HepG2 (cell line): ENCODE results near the gene ZNF71. TPM values are rescaled to one million over a fixed set of nuclear protein-coding genes. Genes with fewer than 3 reads are reported as not detected.

Experiments used
- ATAC-seq: fragments of 200-7000 bp; cut with Tn5 transposase; 3 replicates; pipeline ENCODE4 v1.9.1; 2020; ENCODE audit warnings: mild to moderate bottlenecking, moderate library complexity
- BruUV-seq: library from RNA; stranded (reverse); fragments of 400-500 nt; replicated peaks from 2 replicates; lab custom pipeline; 2021; lab: Mats Ljungman, UMichigan
- CTCF ChIA-PET: fragments of 300-600 bp; formaldehyde crosslinking; extraction: SDS; loops from one replicate; lab custom pipeline; 2021; ENCODE audit warnings: low total read pairs, inconsistent platforms, low intra/inter-chr PET ratio; lab: Yijun Ruan, JAX
- POLR2A ChIA-PET: fragments of 350-600 bp; sonication (Branson Sonifier 250); formaldehyde crosslinking; loops from one replicate; lab custom pipeline; 2020; ENCODE audit warnings: antibody characterized with exemption, inconsistent platforms; lab: Yijun Ruan, JAX
- DNase-seq: peaks from one replicate; pipeline ENCODE4 v3.0.0-alpha.2; 2015; ENCODE audit warnings: low spot score
- FAIRE-seq: peaks from 3 replicates; lab custom pipeline; 2011; peaks lifted over from hg19 to GRCh38; lab: Jason Lieb, UNC
- H2AFZ ChIP-seq: one replicate; pipeline ENCODE4 v1.6.1; 2011; ENCODE audit warnings: low read length, inconsistent platforms
- H3K27ac ChIP-seq: fragments of 300-600 bp; 3 replicates; pipeline ENCODE4 v1.8.0; 2011; ENCODE audit warnings: mixed run types, mild to moderate bottlenecking, mixed read lengths, low read length, inconsistent platforms; ENCODE audit not compliant: insufficient read depth; ENCODE audit errors: extremely low read length
- H3K27me3 ChIP-seq, 2 experiments: fragments of 200-600 bp in 1 of 2; 2 replicates in 1 of 2; 3 replicates in 1 of 2; pipeline versions ENCODE4 v1.6.0 to v1.8.0; 2011; ENCODE audit warnings: low read length in 2 of 2, mild to moderate bottlenecking in 2 of 2, moderate library complexity in 2 of 2, inconsistent platforms in 1 of 2; ENCODE audit not compliant: insufficient read depth in 2 of 2, control insufficient read depth in 1 of 2
- H3K36me3 ChIP-seq, 2 experiments: fragments of 200-600 bp in 1 of 2; replicated peaks in 1 of 2; 2 replicates in 1 of 2; 3 replicates in 1 of 2; pipeline versions ENCODE4 v1.5.1 to v1.8.0; 2011; ENCODE audit warnings: low read length in 2 of 2, inconsistent platforms in 1 of 2; ENCODE audit not compliant: insufficient read depth in 2 of 2, control insufficient read depth in 1 of 2
- H3K4me1 ChIP-seq: 2 replicates; pipeline ENCODE4 v1.5.1; 2012; ENCODE audit warnings: low read length, inconsistent platforms; ENCODE audit not compliant: insufficient read depth
- H3K4me2 ChIP-seq: 2 replicates; pipeline ENCODE4 v1.6.0; 2011; ENCODE audit warnings: low read depth, low read length, inconsistent platforms
- H3K4me3 ChIP-seq, 3 experiments: fragments of 200-600 bp in 1 of 3; sonication (generic), shearing (Covaris generic) in 1 of 3; replicated peaks in 1 of 3; 2 replicates each; pipeline ENCODE4 v1.5.1; 2011 to 2016; ENCODE audit warnings: low read length in 3 of 3, inconsistent platforms in 2 of 3, low read depth in 2 of 3, mild to moderate bottlenecking in 2 of 3, control low read depth in 1 of 3, mixed read lengths in 1 of 3; ENCODE audit not compliant: insufficient read depth in 1 of 3
- H3K79me2 ChIP-seq: one replicate; pipeline ENCODE4 v1.6.1; 2011; ENCODE audit warnings: low read length, inconsistent platforms; ENCODE audit not compliant: insufficient read depth
- H3K9ac ChIP-seq: 2 replicates; pipeline ENCODE4 v1.6.0; 2011; ENCODE audit warnings: mild to moderate bottlenecking, low read depth, low read length, inconsistent platforms; ENCODE audit not compliant: insufficient read depth
- H3K9me3 ChIP-seq: 2 replicates; pipeline ENCODE4 v1.5.1; 2012; ENCODE audit warnings: mild to moderate bottlenecking, low read length
- H4K20me1 ChIP-seq: 2 replicates; pipeline ENCODE4 v1.6.0; 2011; ENCODE audit warnings: inconsistent platforms, mild to moderate bottlenecking, low read length, moderate library complexity; ENCODE audit not compliant: insufficient read depth
- CHD4 ChIP-seq: fragments of 200-600 bp; sonication (generic); IDR thresholded peaks from 2 replicates; pipeline ENCODE4 v1.7.0; 2017; ENCODE audit warnings: mild to moderate bottlenecking, low read length, borderline replicate concordance
- DNMT1 ChIP-seq: sonication (generic); formaldehyde crosslinking; IDR thresholded peaks from 2 replicates; pipeline ENCODE4 v1.5.1; 2020; ENCODE audit warnings: mild to moderate bottlenecking, missing genetic modification reagents
- HMG20A ChIP-seq: IDR thresholded peaks from 2 replicates; pipeline ENCODE4 v1.6.1; 2016; ENCODE audit warnings: borderline replicate concordance
- HOXD1 ChIP-seq: sonication (generic); formaldehyde crosslinking; IDR thresholded peaks from 2 replicates; pipeline ENCODE4 v1.5.0; 2020; ENCODE audit warnings: missing genetic modification reagents
- ISX ChIP-seq: sonication (generic); formaldehyde crosslinking; conservative IDR thresholded peaks from 2 replicates; pipeline ENCODE4 v1.5.0; 2020; ENCODE audit warnings: missing genetic modification reagents
- PHB2 ChIP-seq: fragments of 450-650 bp; IDR thresholded peaks from 2 replicates; pipeline ENCODE4 v1.6.1; 2018; ENCODE audit not compliant: partially characterized antibody
- RORA ChIP-seq: sonication (generic); formaldehyde crosslinking; IDR thresholded peaks from 2 replicates; pipeline ENCODE4 v1.5.0; 2020; ENCODE audit warnings: mild to moderate bottlenecking, missing genetic modification reagents, moderate library complexity
- ZKSCAN5 ChIP-seq: sonication (generic); formaldehyde crosslinking; IDR thresholded peaks from 2 replicates; pipeline ENCODE4 v1.5.1; 2020; ENCODE audit warnings: mild to moderate bottlenecking, missing genetic modification reagents
- ZNF253 ChIP-seq: sonication (generic); formaldehyde crosslinking; IDR thresholded peaks from 2 replicates; pipeline ENCODE4 v1.8.0; 2022; ENCODE audit warnings: mild to moderate bottlenecking, missing genetic modification reagents, borderline replicate concordance
- ZNF33B ChIP-seq: sonication (generic); formaldehyde crosslinking; IDR thresholded peaks from 2 replicates; pipeline ENCODE4 v1.5.1; 2020; ENCODE audit warnings: mild to moderate bottlenecking, missing genetic modification reagents
- ZNF343 ChIP-seq: sonication (generic); formaldehyde crosslinking; IDR thresholded peaks from 2 replicates; pipeline ENCODE4 v1.4.0; 2020; ENCODE audit warnings: mild to moderate bottlenecking, missing genetic modification reagents
- ZNF354B ChIP-seq: sonication (generic); formaldehyde crosslinking; IDR thresholded peaks from 2 replicates; pipeline ENCODE4 v1.8.0; 2022; ENCODE audit warnings: mild to moderate bottlenecking, missing genetic modification reagents
- ZNF546 ChIP-seq: sonication (generic); formaldehyde crosslinking; conservative IDR thresholded peaks from 2 replicates; pipeline ENCODE4 v1.8.1; 2023; ENCODE audit warnings: mild to moderate bottlenecking, missing genetic modification reagents
- ZNF678 ChIP-seq: sonication (generic); formaldehyde crosslinking; IDR thresholded peaks from 2 replicates; pipeline ENCODE4 v1.4.0; 2020; ENCODE audit warnings: mild to moderate bottlenecking, missing genetic modification reagents
- ZZZ3 ChIP-seq: sonication (generic); formaldehyde crosslinking; IDR thresholded peaks from 2 replicates; pipeline ENCODE4 v1.4.0; 2020; ENCODE audit warnings: missing genetic modification reagents, mild to moderate bottlenecking, borderline replicate concordance
- WGBS: methylation state at CpG from one replicate; pipeline ENCODE4 v1.1.6; 2017; ENCODE audit warnings: low lambda C conversion rate; 5-methylcytosine and 5-hydroxymethylcytosine counted together
- in situ Hi-C: cut with HindIII; loops from 2 replicates; pipeline ENCODE4 v1.10.0; 2017; ENCODE audit warnings: low pct_unique_long_range_greater_than_20kb; ENCODE audit not compliant: extremely low pct_ligation_motif_present
- intact Hi-C: fragments of 100-400 bp; cut with micrococcal nuclease; formaldehyde crosslinking; loops from one replicate; pipeline ENCODE4 v1.10.0; 2022; ENCODE audit not compliant: unreplicated experiment
- polyA plus RNA-seq, 8 experiments: library from polyadenylated mRNA; depleted of rRNA in 3 of 8; stranded (reverse) in 7 of 8; unstranded in 1 of 8; fragments of >200 nt; fragmentation: Illumina TruSeq in 4 of 8; extraction: Trizol in 4 of 8; gene quantifications; 2 replicates each; pipeline versions ENCODE4 v1.2.1 to v1.2.3, GENCODE V29; 2011 to 2016; ENCODE audit warnings: low read depth in 4 of 8, missing spikeins in 1 of 8, mixed read lengths in 1 of 8; ENCODE audit not compliant: insufficient read depth in 1 of 8
- total RNA-seq, 5 experiments: library from RNA; depleted of rRNA; stranded (reverse); fragments of >200 nt; fragmentation: Illumina TruSeq; extraction: Trizol; gene quantifications; 2 replicates each; pipeline ENCODE4 v1.2.3, GENCODE V29; 2016; ENCODE audit warnings: low read depth in 1 of 5
- TF ChIP-seq, protein P1 (sequence below): sonication (generic); formaldehyde crosslinking; conservative IDR thresholded peaks from 2 replicates; pipeline ENCODE4 v1.4.0; 2020; ENCODE audit warnings: missing genetic modification reagents
- TF ChIP-seq, protein P2 (sequence below): fragments of 450-650 bp; IDR thresholded peaks from 2 replicates; pipeline ENCODE4 v1.6.1; 2016
- TF ChIP-seq, protein P3 (sequence below): sonication (generic); formaldehyde crosslinking; IDR thresholded peaks from 2 replicates; pipeline ENCODE4 v1.5.0; 2020; ENCODE audit warnings: mild to moderate bottlenecking, missing genetic modification reagents
- TF ChIP-seq, protein P4 (sequence below): sonication (generic); formaldehyde crosslinking; IDR thresholded peaks from 2 replicates; pipeline ENCODE4 v1.4.0; 2020; ENCODE audit warnings: missing genetic modification reagents
- TF ChIP-seq, protein P5 (sequence below): sonication (generic); formaldehyde crosslinking; IDR thresholded peaks from 2 replicates; pipeline ENCODE4 v1.5.0; 2020; ENCODE audit warnings: missing genetic modification reagents

ZNF71 gene
- total and polyA plus RNA-seq, 2 of the 13 experiments (the other 11 are each of a cell fraction or from before 2014, with no cell fraction given) = 2.2 to 4.4 TPM

DNA sequence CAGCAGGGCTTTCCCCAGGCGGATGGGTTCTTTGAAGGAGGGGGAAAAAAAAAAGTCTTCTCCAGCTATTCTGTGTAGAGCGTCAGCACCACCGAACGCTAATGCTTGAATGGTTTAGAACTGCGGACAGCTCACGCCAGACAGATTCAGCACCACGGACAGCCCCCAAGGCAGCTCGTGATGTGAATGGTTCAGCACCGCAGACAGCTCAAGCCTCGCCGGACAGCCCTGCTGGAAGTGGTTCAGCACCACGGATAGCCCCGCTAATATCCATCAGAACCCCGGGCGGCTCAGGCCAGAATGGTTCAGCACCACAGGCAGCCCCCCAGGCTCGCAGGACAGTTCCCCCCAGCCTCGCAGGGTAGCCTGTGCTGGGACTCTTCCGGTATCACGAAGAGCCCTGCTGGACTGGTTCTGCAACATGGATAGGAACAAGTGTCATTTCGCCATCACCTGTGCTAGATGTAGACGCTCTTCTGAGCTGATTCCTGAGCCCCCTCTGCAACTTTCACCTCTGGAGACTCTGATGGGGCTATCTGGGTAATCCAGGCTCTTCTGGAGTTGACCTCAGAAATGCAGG, 43.0 kb downstream of the ZNF71 start:
- H4K20me1 ChIP-seq = no peaks in the 10 kb centered on the region
- no peaks in the 10 kb centered on the region for H3K36me3 ChIP-seq
- no peak overlapping the region for H3K4me2 ChIP-seq
- no peaks in the 10 kb centered on the region for H3K79me2 ChIP-seq
- in situ Hi-C loops = no loop called here
- ChIA-PET POLR2A (no interaction called here), CTCF (no interaction called here)
- no peak overlapping the region for H3K27ac ChIP-seq
- no peak overlapping the region for H3K9ac ChIP-seq
- no TSS peak for BruUV-seq
- ATAC-seq = peak; percentile 63
- 15% methylated on average over 9 of the region's 21 CpGs for WGBS
- DNase-seq = peak; percentile 54
- H2AFZ ChIP-seq = no peak overlapping the region
- no peaks in the 10 kb centered on the region for H3K27me3 ChIP-seq
- H3K9me3 ChIP-seq = peaks cover 76% of the 10 kb centered on the region
- H3K4me1 ChIP-seq = no peaks in the 10 kb centered on the region
- peak; percentile 26 for FAIRE-seq
- no peak overlapping the region for H3K4me3 ChIP-seq
- intact Hi-C loops = no loop called here
- TF ChIP-seq PHB2 = no peak
- peak; percentile 76; the same call in 1 of the 2 replicates for TF ChIP-seq HMG20A (CRISPR knock-in tag)
- TF ChIP-seq RORA (CRISPR knock-in tag) = peak; percentile 97
- peak; percentile 100 for TF ChIP-seq ZNF546 (CRISPR knock-in tag)
- peak; percentile 98 for TF ChIP-seq ZNF253 (CRISPR knock-in tag)
- TF ChIP-seq, protein P1, sequence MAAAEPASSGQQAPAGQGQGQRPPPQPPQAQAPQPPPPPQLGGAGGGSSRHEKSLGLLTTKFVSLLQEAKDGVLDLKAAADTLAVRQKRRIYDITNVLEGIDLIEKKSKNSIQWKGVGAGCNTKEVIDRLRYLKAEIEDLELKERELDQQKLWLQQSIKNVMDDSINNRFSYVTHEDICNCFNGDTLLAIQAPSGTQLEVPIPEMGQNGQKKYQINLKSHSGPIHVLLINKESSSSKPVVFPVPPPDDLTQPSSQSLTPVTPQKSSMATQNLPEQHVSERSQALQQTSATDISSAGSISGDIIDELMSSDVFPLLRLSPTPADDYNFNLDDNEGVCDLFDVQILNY (CRISPR knock-in tag) = peak; percentile 97
- TF ChIP-seq, protein P2, sequence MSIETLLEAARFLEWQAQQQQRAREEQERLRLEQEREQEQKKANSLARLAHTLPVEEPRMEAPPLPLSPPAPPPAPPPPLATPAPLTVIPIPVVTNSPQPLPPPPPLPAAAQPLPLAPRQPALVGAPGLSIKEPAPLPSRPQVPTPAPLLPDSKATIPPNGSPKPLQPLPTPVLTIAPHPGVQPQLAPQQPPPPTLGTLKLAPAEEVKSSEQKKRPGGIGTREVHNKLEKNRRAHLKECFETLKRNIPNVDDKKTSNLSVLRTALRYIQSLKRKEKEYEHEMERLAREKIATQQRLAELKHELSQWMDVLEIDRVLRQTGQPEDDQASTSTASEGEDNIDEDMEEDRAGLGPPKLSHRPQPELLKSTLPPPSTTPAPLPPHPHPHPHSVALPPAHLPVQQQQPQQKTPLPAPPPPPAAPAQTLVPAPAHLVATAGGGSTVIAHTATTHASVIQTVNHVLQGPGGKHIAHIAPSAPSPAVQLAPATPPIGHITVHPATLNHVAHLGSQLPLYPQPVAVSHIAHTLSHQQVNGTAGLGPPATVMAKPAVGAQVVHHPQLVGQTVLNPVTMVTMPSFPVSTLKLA = no peak
- TF ChIP-seq, protein P3, sequence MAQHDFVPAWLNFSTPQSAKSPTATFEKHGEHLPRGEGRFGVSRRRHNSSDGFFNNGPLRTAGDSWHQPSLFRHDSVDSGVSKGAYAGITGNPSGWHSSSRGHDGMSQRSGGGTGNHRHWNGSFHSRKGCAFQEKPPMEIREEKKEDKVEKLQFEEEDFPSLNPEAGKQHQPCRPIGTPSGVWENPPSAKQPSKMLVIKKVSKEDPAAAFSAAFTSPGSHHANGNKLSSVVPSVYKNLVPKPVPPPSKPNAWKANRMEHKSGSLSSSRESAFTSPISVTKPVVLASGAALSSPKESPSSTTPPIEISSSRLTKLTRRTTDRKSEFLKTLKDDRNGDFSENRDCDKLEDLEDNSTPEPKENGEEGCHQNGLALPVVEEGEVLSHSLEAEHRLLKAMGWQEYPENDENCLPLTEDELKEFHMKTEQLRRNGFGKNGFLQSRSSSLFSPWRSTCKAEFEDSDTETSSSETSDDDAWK (CRISPR knock-in tag) = no peak
- TF ChIP-seq ZNF678 = peak; percentile 100
- peak; percentile 95 for TF ChIP-seq ZNF33B (CRISPR knock-in tag)
- TF ChIP-seq, protein P4, sequence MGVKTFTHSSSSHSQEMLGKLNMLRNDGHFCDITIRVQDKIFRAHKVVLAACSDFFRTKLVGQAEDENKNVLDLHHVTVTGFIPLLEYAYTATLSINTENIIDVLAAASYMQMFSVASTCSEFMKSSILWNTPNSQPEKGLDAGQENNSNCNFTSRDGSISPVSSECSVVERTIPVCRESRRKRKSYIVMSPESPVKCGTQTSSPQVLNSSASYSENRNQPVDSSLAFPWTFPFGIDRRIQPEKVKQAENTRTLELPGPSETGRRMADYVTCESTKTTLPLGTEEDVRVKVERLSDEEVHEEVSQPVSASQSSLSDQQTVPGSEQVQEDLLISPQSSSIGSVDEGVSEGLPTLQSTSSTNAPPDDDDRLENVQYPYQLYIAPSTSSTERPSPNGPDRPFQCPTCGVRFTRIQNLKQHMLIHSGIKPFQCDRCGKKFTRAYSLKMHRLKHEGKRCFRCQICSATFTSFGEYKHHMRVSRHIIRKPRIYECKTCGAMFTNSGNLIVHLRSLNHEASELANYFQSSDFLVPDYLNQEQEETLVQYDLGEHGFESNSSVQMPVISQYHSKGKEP (CRISPR knock-in tag) = peak; percentile 100
- peak; percentile 100 for TF ChIP-seq ISX
- peak; percentile 98 for TF ChIP-seq ZNF354B (CRISPR knock-in tag)
- peak; percentile 96 for TF ChIP-seq DNMT1 (CRISPR knock-in tag)
- TF ChIP-seq HOXD1 (CRISPR knock-in tag) = peak; percentile 99
- TF ChIP-seq, protein P5, sequence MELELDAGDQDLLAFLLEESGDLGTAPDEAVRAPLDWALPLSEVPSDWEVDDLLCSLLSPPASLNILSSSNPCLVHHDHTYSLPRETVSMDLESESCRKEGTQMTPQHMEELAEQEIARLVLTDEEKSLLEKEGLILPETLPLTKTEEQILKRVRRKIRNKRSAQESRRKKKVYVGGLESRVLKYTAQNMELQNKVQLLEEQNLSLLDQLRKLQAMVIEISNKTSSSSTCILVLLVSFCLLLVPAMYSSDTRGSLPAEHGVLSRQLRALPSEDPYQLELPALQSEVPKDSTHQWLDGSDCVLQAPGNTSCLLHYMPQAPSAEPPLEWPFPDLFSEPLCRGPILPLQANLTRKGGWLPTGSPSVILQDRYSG = peak; percentile 100
- TF ChIP-seq ZKSCAN5 = peak; percentile 94
- TF ChIP-seq CHD4 = no peak
- TF ChIP-seq ZZZ3 (CRISPR knock-in tag) = peak; percentile 97
- TF ChIP-seq ZNF343 (CRISPR knock-in tag) = peak; percentile 98
